K562 (cell line): Measurements from ENCODE around the gene PDZRN4. TPM values are rescaled to one million over a fixed set of nuclear protein-coding genes. Genes with fewer than 3 reads are reported as not detected.

Source experiments
- ATAC-seq: fragments of 200-7000 bp; cut with Tn5 transposase; 3 replicates; pipeline ENCODE4 v1.9.1; 2020; ENCODE audit warnings: moderate library complexity
- BruUV-seq: library from RNA; stranded (reverse); fragments of 400-500 nt; replicated peaks from 2 replicates; lab custom pipeline; 2021; lab: Mats Ljungman, UMichigan
- CTCF ChIA-PET: fragments of 300-600 bp; formaldehyde crosslinking; extraction: SDS; loops from one replicate; lab custom pipeline; 2021; ENCODE audit warnings: low intra/inter-chr PET ratio; lab: Yijun Ruan, JAX
- POLR2A ChIA-PET: fragments of 300-600, 350-650 bp; sonication (Branson Sonifier 250); formaldehyde crosslinking; extraction: SDS; loops from one replicate; lab custom pipeline; 2021; ENCODE audit warnings: antibody characterized with exemption, inconsistent platforms; lab: Yijun Ruan, JAX
- DNase-seq, 4 experiments: peaks; one replicate each; pipeline versions ENCODE4 v3.0.0 to v3.0.0-alpha.2; 2011 to 2018; ENCODE audit warnings: low spot score in 3 of 4, mixed read lengths in 3 of 4; ENCODE audit errors: extremely low read depth in 1 of 4
- FAIRE-seq: peaks from 2 replicates; lab custom pipeline; 2011; peaks lifted over from hg19 to GRCh38; lab: Jason Lieb, UNC
- H2AFZ ChIP-seq: 2 replicates; pipeline ENCODE4 v1.6.0; 2011; ENCODE audit warnings: low read depth, low read length, control low read depth, inconsistent platforms
- H3K27ac ChIP-seq: fragments of 200-600 bp; 3 replicates; pipeline ENCODE4 v1.8.0; 2011; ENCODE audit warnings: low read depth, mild to moderate bottlenecking, control low read depth, inconsistent platforms, low read length, moderate library complexity, mixed read lengths; ENCODE audit errors: extremely low read depth
- H3K27me3 ChIP-seq, 2 experiments: fragments of 300-600 bp in 1 of 2; 2 replicates in 1 of 2; 3 replicates in 1 of 2; pipeline versions ENCODE4 v1.6.0 to v1.8.0; 2011; ENCODE audit warnings: inconsistent platforms in 2 of 2, low read length in 2 of 2, mild to moderate bottlenecking in 1 of 2, mixed read lengths in 1 of 2, moderate library complexity in 1 of 2; ENCODE audit not compliant: control insufficient read depth in 2 of 2, insufficient read depth in 2 of 2
- H3K36me3 ChIP-seq: fragments of 300-600 bp; 3 replicates; pipeline ENCODE4 v1.8.0; 2011; ENCODE audit warnings: mild to moderate bottlenecking, low read length, inconsistent platforms; ENCODE audit not compliant: control insufficient read depth, insufficient read depth
- H3K4me1 ChIP-seq, 2 experiments: fragments of 200-600 bp in 1 of 2; replicated peaks in 1 of 2; 2 replicates in 1 of 2; 3 replicates in 1 of 2; pipeline versions ENCODE4 v1.5.1 to v1.8.0; 2011; ENCODE audit warnings: inconsistent platforms in 2 of 2, low read length in 2 of 2, mild to moderate bottlenecking in 1 of 2, mixed read lengths in 1 of 2, moderate library complexity in 1 of 2; ENCODE audit not compliant: control insufficient read depth in 2 of 2, insufficient read depth in 2 of 2
- H3K4me2 ChIP-seq: 2 replicates; pipeline ENCODE4 v1.6.1; 2011; ENCODE audit warnings: low read length, control low read depth, inconsistent platforms, mixed read lengths; ENCODE audit not compliant: insufficient read depth
- H3K4me3 ChIP-seq: fragments of 200-600 bp; sonication (generic), shearing (Covaris generic); 2 replicates; pipeline ENCODE4 v1.5.1; 2016; ENCODE audit warnings: control low read depth, inconsistent platforms
- H3K79me2 ChIP-seq: fragments of 200-600 bp; 3 replicates; pipeline ENCODE4 v1.8.0; 2011; ENCODE audit warnings: low read length, inconsistent platforms; ENCODE audit not compliant: control insufficient read depth, insufficient read depth
- H3K9ac ChIP-seq, 2 experiments: 2 replicates each; pipeline versions ENCODE4 v1.6.0 to v1.6.1; 2011; ENCODE audit warnings: low read depth in 2 of 2, low read length in 2 of 2, control low read depth in 1 of 2, inconsistent platforms in 1 of 2, mild to moderate bottlenecking in 1 of 2, mixed read lengths in 1 of 2; ENCODE audit not compliant: insufficient read depth in 1 of 2
- H3K9me1 ChIP-seq: one replicate; pipeline ENCODE4 v1.6.0; 2011; ENCODE audit warnings: inconsistent platforms, mild to moderate bottlenecking, low read length, moderate library complexity; ENCODE audit not compliant: control insufficient read depth, insufficient read depth
- H3K9me3 ChIP-seq: replicated peaks from 2 replicates; pipeline ENCODE4 v1.5.1; 2011; ENCODE audit warnings: low read depth, low read length, inconsistent platforms; ENCODE audit not compliant: control insufficient read depth, insufficient read depth
- H4K20me1 ChIP-seq: replicated peaks from 2 replicates; pipeline ENCODE4 v1.6.1; 2011; ENCODE audit warnings: low read length, inconsistent platforms, mixed read lengths; ENCODE audit not compliant: control insufficient read depth, insufficient read depth
- DACH1 ChIP-seq: fragments of 450-650 bp; IDR thresholded peaks from 2 replicates; pipeline ENCODE4 v1.6.1; 2018; ENCODE audit not compliant: partially characterized antibody
- MED1 ChIP-seq: sonication (generic); formaldehyde crosslinking; IDR thresholded peaks from 2 replicates; pipeline ENCODE4 v1.8.1; 2023; ENCODE audit warnings: missing genetic modification reagents, borderline replicate concordance
- SP2 ChIP-seq: IDR thresholded peaks from 2 replicates; pipeline ENCODE4 v1.6.1; 2011; ENCODE audit warnings: mild to moderate bottlenecking, low read depth, low read length, moderate library complexity; ENCODE audit not compliant: poor library complexity, severe bottlenecking; ENCODE audit errors: extremely low read depth
- ZNF232 ChIP-seq: sonication (generic); formaldehyde crosslinking; IDR thresholded peaks from 2 replicates; pipeline ENCODE4 v1.8.0; 2022; ENCODE audit warnings: mild to moderate bottlenecking, missing genetic modification reagents
- WGBS: fragments of 100-300 bp; shearing (Covaris generic); methylation state at CpG from one replicate; pipeline ENCODE4 v1.1.6; 2016; ENCODE audit warnings: low coverage, mixed read lengths; ENCODE audit not compliant: insufficient coverage; ENCODE audit errors: missing lambda C conversion rate; 5-methylcytosine and 5-hydroxymethylcytosine counted together
- in situ Hi-C: fragments of 300-500 bp; cut with MboI; formaldehyde crosslinking; loops from 4 replicates; pipeline ENCODE4 v1.15.0; 2018; ENCODE audit warnings: inconsistent platforms, mixed read lengths
- intact Hi-C: fragments of 100-400 bp; cut with micrococcal nuclease; formaldehyde crosslinking; loops from 2 replicates; pipeline ENCODE4 v1.14.2; 2022
- polyA plus RNA-seq, 8 experiments: library from polyadenylated mRNA; depleted of rRNA in 4 of 8; stranded (reverse) in 5 of 8; unstranded in 3 of 8; fragments of >200 nt; fragmentation: Nextera tagmentation in 2 of 8; fragmentation: Illumina TruSeq in 1 of 8; extraction: Ambion mirVana in 2 of 8; extraction: Trizol in 1 of 8; gene quantifications; 2 replicates each; pipeline versions ENCODE4 v1.2.1 to v1.2.3, GENCODE V29; 2011 to 2014; ENCODE audit warnings: inconsistent platforms in 1 of 8, missing spikeins in 1 of 8
- total RNA-seq, 7 experiments: library from RNA; depleted of rRNA in 6 of 7; stranded (reverse); fragments of >200 nt in 6 of 7; fragmentation: Illumina TruSeq in 2 of 7; extraction: Trizol in 2 of 7; gene quantifications; 2 replicates each; pipeline versions ENCODE4 v1.2.1 to v1.2.3, GENCODE V29; 2011 to 2021; ENCODE audit warnings: low replicate concordance in 1 of 7
- TF ChIP-seq, protein P1 (sequence below): fragments of 450-650 bp; IDR thresholded peaks from 2 replicates; pipeline ENCODE4 v1.6.1; 2016; ENCODE audit warnings: mild to moderate bottlenecking

PDZRN4 gene
- total and polyA plus RNA-seq, 9 of the 15 experiments (the other 6 are each of a cell fraction or from before 2014, with no cell fraction given): not detected

DNA sequence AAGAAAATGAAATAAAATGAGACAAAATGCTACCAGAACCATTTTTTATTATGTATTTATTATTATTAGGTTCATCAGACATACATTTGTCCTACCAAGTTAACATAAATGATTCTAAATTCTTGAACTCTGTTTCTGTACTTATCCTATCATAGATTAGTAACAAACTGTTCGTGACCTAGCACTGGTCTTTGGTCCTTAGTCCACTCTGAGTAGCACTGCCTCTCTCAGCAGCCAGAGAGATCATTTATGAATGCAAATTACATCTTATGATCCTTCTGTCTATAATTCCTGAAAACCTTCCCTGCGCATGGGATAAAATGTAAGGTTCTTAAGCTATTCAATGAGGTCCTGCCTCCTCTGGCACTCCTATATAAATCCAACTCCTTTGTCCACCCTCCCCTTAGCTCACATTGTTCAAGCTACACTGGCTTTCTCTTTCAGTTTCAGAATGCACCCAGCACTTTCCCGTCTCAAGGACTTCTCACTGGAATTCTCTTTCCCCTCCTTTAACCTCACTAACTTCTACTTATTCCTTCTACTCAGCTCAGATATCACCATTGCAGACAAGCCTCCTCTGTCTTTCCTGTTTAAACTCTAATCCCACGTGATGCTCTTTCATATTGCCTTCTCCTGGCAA is 17.1 kb downstream of the PDZRN4 start:
- POLR2A ChIA-PET: no interaction called here
- Histone ChIP-seq H3K4me3 (no peak overlapping the region), H3K27me3 (no peaks in the 10 kb centered on the region), H3K9me1 (no peaks in the 10 kb centered on the region), H4K20me1 (no peaks in the 10 kb centered on the region), H3K9me3 (no peaks in the 10 kb centered on the region; the same call in 1 of the 2 replicates), H3K4me1 (no peaks in the 10 kb centered on the region), H3K4me2 (no peak overlapping the region), H2AFZ (no peak overlapping the region), H3K27ac (no peak overlapping the region), H3K36me3 (no peaks in the 10 kb centered on the region), H3K9ac (no peak overlapping the region), H3K79me2 (no peaks in the 10 kb centered on the region)
- no peak for ATAC-seq
- CTCF ChIA-PET: no interaction called here
- no peak for DNase-seq
- TF ChIP-seq SP2 (no peak), ZNF232 (CRISPR knock-in tag) (no peak)
- intact Hi-C loops (no loop called here), in situ Hi-C loops (no loop called here)
- FAIRE-seq: no peak
- 0% methylated on average over 4 of the region's 4 CpGs for WGBS
- no TSS peak for BruUV-seq

DNA sequence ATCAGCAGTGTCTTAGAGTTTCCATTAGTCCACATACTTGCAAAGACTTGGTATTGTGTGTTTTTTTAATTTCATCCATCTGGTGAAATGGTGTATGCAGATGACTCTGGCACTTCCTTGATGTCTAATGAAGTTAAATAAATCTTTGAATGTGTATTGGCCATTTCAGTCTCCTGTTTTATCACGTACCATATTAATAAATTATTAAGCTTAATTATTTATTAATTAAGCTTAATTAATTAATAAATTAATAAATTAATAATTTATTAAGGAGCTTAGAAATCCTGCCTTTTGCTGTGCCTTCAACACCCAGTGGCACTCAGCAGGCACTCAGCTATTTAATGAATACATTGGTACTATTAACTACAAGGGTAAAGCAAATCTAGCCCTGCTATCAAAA is 18.2 kb downstream of the PDZRN4 start:
- Histone ChIP-seq H3K4me1 (no peaks in the 10 kb centered on the region), H3K27me3 (no peaks in the 10 kb centered on the region), H2AFZ (no peak overlapping the region), H3K9me3 (no peaks in the 10 kb centered on the region; the same call in 1 of the 2 replicates), H3K36me3 (no peaks in the 10 kb centered on the region), H3K27ac (no peak overlapping the region)
- no peak for ATAC-seq
- no peak for DNase-seq
- no peak for FAIRE-seq
- WGBS: 0% methylated on average over 1 of the region's 1 CpG
- POLR2A ChIA-PET: no interaction called here
- TF ChIP-seq, protein P1, sequence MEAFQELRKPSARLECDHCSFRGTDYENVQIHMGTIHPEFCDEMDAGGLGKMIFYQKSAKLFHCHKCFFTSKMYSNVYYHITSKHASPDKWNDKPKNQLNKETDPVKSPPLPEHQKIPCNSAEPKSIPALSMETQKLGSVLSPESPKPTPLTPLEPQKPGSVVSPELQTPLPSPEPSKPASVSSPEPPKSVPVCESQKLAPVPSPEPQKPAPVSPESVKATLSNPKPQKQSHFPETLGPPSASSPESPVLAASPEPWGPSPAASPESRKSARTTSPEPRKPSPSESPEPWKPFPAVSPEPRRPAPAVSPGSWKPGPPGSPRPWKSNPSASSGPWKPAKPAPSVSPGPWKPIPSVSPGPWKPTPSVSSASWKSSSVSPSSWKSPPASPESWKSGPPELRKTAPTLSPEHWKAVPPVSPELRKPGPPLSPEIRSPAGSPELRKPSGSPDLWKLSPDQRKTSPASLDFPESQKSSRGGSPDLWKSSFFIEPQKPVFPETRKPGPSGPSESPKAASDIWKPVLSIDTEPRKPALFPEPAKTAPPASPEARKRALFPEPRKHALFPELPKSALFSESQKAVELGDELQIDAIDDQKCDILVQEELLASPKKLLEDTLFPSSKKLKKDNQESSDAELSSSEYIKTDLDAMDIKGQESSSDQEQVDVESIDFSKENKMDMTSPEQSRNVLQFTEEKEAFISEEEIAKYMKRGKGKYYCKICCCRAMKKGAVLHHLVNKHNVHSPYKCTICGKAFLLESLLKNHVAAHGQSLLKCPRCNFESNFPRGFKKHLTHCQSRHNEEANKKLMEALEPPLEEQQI: no peak
- TF ChIP-seq DACH1 (peak; percentile 85), MED1 (CRISPR knock-in tag) (no peak)
- TF ChIP-seq, all 486 proteins: peak for 1
- Histone ChIP-seq H4K20me1 (no peaks in the 10 kb centered on the region), H3K4me2 (no peak overlapping the region), H3K79me2 (no peaks in the 10 kb centered on the region), H3K4me3 (no peak overlapping the region), H3K9ac (no peak overlapping the region), H3K9me1 (no peaks in the 10 kb centered on the region)
- intact Hi-C loops: no loop called here
- no TSS peak for BruUV-seq
- CTCF ChIA-PET: no interaction called here
- in situ Hi-C loops: no loop called here
